Activated CD4-positive, alpha-beta T cell treated with anti-CD3 and anti-CD28 coated beads for 24 hours (primary cell): Measurements from ENCODE around the gene FTO.
"Not testable (repeated sequence)": the region's sequence is repeated elsewhere in the genome, so short reads cannot be mapped to it uniquely, and the experiment has no call there.

Source experiments
- DNase-seq, 2 donors: peaks; one replicate each; pipeline ENCODE4 v3.0.0-alpha.2; 2020; ENCODE audit warnings: low read depth in 2 of 2

FTO gene

DNA sequence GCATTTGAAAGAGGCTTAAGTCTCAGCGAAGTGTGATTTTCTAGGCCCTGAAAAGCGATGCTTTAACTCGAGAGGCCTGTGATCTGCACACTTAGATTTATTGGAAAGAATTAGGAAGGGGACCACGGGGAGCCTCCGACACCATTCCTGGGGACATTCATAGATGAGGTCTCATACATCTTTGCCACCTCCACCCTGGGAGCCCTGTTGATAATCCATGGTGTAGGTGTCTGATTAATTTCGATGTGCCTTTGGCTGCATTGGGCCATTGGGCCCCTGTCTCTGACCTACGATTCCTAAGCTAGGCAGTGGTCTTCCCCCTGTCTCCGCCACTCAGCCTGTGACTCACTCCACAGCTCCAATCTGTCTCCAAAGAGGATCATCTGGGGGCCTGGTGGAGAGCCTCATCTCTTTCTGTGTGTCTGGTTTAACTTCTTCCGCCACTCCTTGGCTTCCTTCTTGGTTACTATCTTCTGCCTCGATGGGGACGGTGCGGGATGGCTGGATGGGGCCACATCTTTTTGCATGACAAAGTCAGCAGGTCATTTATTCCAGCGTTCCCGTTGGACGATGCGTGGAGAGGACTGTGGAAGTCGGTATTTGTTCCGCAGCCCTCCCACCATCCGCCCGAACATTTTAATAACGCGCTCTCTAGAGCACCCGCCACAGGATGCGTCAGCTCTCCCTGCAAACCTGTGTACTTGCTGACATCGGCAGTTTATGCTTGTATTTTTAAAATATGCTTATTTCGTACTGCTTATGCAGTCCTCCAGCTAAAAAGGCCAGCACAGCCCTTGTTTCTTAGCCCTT is 473.3 kb downstream of the FTO start:
- DNase-seq = no peak

DNA sequence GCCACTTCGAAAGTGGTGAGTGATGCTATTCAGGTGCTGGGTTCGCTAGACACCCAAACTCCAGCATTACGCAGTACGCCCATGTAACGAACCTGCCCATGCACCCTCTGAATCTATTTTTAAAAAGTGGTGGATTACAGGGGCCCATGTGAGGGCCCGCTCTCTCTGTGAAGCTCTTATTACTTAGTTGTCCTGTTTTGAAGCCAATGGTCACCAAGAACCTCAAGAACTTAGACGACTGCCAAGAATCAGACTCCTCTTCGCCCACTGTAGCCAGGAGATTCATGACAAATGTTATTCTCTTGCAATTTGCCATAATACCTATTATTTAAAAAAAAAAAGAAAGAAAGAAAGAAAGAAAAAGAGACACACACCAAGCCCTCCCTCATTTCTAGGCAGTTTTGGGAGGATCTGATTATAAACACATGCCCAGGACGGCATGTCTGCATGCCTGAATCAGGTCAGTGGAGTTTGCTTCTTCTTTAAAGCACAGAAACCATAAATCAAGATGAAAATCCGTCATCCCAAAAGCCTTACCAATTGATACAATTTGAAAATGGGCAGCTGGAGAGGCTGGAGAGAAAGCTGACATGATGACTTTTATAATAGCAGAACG is 474.0 kb downstream of the FTO start:
- no peak for DNase-seq

DNA sequence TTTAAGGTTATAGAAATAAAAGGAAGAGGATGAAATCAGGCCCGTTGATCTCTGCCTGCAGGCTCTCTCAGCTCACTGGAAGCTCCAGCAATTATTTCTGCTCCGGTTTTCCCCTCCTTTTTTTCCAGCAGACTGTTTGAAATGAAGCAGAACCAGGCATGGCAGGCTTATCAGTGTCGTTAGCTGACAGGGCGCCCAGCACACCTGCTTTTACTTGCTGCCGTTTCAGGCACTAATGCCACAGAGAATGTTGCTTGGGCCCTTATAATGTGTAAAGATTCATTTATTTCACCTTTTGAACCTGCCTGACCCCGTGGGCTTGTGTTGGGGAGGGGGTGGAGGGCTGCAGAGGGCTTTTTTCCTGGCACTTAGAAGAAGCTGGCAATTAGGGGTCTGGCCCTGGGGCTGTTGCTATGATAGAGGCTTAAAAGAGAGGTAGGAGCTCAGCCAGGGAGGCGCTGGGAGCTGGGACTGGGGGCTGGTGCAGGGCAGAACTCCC is 474.6 kb downstream of the FTO start:
- no peak for DNase-seq

DNA sequence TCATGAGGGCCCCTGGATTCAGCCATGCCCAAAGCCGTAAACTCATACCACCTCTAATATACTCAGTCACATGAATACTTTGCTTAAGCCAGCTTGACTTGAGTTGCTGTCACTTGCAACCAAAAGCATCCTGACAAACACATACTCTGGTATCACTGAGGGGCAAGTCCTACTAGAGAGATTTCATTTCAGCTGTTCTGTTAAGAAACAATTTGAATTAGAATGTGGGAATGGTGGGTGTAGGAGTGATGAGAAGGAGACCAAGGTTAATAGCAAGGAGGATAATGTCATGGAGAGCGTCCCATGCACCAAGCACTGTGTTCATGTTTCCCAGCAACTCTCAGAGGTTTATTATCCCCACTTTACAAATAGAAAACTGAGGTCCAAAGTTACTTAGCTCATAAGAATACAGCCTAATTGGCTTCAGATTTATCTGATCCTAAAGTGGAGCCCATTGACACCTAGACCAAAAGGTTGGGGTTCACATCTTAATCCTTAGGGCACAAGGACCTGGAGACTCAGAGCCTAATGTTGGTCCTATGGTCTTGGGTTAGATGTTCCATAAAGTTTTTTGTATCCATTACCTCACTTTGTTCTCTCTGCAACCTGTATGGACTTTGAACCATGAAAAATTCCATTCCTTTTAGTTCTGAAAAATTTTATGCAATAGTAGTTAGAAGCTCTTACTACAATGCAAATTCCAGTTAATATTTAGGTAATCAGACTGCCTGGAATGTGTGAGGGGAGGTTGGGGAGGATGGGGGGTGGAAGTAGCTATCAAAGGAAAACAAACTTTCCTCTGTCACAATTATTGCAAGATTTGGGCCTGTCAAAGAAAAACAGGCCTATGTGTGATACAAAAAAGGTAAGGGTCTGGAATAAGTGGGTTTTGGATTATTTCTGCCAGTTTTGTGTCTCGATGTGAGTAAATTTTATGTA is 476.7 kb downstream of the FTO start:
- no peak for DNase-seq

DNA sequence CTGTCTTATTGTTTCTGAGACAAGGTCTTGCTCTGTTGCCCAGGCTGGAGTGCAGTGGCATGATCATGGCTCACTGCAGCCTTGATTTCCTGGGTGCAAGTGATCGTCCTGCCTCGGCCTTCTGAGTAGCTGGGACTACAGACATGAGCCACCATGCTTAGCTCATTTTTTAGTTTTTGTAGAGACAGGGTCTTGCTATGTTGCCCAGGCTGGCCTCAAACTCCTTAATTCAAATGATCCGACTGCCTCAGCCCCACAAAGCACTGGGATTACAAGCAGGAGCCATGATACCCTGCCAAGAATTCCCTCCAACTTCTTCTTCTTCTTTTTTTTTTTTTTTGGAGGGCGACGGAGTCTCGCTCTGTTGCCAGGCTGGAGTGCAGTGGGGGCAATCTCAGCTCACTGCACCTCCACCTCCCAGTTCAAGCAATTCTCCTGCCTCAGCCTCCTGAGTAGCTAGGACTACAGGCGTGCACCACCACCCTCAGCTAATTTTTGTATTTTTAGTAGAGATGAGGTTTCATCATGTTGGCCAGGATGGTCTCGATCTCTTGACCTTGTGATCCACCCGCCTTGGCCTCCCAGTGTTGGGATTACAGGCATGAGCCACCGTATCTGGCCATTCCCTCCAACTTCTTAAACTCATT is 477.9 kb downstream of the FTO start:
- not testable (repeated sequence) for DNase-seq

DNA sequence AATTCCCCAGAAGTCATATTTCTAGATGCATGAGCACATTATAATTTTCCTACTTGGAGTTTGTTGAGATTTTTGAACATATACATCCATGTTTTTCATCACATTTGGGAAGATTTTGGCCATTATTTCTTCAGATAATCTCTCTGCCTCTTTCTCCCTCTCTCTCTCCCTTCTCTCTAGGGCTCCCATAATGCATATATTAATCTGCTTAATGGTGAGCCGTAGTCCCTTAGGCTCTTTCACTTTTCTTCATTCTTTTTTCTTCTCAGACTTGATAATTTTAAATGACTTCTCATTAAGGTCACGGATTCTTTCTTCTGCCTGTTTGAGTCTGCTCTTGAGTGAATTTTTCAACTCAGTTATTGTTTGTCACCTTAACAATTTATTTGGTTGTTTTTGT is 481.1 kb downstream of the FTO start:
- DNase-seq = no peak

DNA sequence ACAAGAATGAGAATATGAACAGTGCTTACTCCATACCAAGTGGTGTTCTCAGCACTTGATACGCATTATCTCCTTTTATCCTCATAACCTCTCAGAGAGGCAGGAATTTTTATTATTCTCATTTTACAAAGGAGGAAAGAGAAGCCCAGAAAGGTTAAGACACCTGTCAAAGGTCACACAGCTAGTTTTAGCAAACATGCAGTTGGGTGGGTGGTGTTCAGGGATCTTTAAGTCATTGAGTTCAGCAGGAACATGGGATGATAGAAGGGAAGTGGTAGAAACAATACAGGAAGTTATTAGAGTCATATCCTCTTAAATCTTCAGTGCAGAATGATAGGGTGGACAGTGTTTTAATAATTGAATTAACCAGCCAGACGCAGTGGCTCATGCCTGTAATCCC is 487.2 kb downstream of the FTO start:
- no peak for DNase-seq

DNA sequence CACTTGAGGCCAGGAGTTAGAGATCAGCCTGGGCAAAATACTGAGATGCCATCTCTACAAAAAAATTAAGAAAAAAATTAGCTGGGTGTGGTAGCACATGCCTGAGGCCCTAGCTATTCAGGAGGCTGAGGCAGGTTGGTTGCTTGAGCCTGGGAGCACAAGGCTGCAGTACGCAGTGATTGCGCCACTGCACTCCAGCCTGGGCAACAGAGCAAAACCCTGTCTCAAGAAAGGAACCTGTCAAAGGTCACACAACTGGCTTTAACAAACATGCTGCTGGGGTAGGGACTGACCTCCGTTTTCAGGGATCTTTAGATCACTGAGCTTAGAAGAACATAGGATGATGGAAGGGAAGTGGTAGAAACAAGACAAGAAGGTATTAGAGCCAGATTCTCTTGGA is 487.6 kb downstream of the FTO start:
- no peak for DNase-seq

DNA sequence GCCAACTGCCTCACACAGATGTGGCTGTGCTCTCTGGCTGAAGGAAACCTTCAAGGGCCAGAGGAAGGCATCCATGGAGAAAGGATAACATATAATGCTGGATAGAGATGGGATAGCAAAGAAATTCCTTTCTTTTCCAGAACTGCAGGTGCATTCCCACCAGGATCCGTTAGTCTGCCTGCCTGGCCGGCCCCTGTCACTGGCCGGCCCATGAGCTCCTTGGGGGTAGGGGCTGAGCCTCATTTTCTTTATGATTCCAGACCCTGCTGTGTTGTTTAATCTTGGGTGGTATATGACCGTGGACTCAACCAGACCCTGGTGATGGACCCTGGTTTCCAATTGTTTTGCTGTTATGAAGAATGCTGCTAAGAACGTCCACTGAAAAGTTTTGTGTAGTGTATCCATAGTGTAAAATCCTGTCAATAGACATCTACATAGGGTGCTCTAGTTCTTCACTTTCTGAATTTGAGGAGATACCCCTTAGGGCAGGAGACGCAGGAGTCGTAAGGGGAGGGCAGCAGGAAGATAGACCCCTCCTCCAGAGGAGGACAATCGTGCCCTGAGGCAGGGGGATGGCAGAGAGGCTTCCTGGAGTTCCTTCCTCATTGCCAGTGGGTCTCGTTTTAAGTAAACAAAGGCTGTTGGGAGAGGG is 489.2 kb downstream of the FTO start:
- DNase-seq = no peak

DNA sequence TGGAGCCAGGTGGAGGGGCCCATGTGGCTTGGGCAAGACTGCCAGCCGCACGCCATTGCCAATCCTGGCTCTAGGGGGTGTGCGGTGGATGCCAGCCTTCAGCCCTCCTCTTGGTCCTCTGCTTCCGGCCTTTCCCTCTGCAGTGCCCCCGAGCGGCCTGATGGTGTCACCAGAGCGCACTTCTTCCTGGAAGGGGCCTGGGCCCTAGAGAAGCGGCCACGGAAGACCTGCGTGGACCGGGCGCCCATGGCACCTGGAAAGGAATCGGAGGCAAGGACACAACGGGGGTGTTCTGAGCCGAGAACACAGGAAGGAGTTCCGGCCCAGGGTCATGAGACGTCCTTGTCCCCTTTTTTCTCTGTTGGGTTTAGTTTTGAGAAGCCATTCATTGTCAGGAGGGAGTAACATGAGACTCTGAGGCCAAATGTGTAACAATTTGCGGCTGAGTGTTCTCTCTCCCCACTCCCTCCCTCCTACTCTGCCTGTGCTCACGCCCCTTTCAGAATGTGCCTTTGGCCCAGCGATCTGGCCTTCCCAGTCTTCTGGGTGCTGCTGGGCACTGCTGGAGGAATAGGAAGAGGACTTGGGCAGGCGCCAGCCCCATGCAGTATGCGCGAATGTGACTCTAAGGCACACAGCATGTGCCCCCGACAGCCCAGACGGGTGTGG is 489.8 kb downstream of the FTO start:
- DNase-seq = peak in 1 of 2 donors; percentile 13

DNA sequence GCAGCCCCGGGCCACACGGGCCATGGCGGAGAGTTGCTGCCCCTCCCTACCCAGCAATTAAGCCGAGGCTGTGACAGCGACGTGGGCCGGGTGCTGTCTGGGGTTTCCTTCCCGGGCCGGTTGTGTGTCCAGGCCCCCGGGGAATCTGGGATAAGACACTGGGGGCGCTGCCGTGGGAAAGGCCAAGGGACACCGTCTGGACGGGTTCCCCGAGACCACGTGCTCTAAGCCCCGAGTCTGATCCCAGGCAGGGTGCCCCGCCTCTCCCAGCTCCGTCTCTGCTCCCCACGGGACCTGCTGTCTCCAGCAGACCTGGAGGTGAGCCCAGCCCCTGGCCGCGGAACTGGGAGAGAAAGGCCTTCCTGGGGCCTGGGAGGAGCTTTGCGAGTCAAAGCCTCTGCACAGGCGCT is 490.4 kb downstream of the FTO start:
- no peak for DNase-seq

DNA sequence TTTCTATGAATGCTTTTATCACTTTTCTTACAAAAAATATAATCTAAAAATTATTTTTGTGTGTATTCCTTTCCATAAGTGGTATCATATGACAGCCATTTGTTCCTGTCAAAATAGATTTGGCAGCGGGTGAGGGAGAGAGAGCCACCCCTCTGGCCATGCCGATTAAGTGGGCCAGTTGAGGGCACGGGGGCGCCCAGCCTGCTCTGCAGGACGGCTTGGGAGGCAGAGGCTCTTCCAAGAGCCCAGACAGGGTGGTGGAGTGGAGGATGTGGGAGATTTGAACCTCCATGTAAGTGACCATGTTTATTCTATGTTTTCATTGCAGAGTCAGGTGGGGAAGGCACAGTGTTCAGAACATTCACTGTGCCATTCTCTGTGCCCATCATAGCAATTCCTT is 493.8 kb downstream of the FTO start:
- DNase-seq = no peak

DNA sequence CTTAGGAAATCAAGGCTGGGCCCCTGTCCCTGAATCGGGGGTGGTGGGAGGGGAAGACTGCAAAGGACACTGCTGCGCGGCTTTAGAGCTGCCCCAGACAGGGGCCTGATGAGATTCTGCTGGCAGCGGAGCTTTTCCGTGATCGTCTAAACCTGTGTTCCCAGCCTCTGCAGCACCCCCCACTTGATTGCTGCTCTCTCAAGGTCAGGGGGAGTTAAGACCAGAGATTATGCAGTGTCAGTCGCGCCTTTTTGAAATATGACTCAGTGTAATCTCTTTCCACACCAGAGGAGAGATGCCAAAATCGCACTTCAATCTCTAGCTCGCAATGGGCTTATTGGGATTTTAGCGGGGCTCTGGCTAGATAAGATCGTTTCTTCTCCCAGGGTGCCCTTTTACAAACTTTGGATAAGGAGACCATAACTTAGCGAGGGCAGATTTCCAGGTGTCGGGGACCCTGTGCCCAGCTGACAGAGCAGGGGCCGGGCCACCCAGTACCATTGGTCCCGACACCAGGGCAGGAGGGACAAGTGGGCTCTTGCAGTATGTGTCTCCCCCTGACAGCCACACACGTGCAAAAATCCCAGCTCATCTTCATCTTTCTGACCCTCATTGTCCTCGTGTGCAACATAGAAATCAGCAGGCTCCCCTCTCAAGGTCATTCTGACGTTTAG is 495.7 kb downstream of the FTO start:
- no peak for DNase-seq

DNA sequence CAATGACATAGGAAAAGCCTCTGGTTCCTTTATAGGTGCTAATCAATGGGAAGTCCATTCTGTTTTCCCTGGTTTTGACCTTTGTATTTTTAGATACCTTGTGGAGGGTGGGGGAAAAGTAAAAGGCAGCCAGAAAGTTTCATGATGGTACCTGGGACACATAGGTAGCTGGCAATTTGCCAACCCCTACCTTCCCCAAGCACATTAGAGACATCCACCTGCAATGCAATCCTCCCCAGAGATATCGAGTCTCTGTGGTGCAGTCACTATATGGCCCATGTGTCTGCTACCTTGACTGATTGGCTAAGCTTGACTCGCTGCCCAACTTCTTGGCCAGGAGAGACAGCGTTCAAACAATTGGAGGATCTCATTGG is 496.2 kb downstream of the FTO start:
- DNase-seq = no peak

DNA sequence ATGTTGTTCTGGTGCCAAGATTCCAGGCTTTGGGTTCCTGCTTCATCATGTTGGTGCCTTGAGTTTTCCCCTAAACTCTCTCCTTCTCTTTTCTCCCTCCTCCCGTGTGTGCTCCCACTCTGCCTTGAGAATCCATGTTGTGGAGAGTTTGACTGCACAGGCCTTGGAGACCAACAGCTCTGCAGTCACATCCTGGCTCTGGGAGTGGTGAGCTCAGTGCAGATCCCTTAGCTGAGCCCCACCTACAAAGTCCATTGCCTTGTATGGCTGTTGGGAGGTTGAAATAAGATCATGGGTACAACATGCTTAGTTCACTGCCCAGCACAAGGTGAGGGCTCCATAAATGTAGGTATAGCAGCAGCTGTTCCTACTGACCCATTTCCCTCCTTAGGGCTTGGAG is 496.8 kb downstream of the FTO start:
- no peak for DNase-seq

DNA sequence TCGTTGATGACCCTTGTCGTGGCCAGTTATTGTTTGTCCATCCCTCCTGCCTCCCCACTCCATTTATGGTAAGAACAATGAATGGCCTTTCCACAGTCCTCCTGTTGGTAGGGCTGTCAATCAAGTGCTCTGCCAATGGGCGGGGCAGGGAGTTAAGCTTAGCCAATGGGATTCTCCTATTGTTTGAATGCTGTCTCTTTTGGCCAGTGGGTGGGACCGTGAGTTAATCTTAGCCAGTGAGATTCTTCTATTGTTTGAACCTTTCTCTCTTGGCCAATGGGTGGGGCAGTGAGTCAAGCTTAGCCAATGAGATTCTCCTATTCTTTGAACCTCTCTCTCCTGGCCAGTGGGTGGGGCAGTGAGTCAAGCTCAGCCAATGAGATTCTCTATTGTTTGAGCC is 497.2 kb downstream of the FTO start:
- DNase-seq = no peak
